ENCODE data around the gene RAB6C.
"Not testable (repeated sequence)": the region's sequence is repeated elsewhere in the genome, so short reads cannot be mapped to it uniquely, and the experiment has no call there.

DNA sequence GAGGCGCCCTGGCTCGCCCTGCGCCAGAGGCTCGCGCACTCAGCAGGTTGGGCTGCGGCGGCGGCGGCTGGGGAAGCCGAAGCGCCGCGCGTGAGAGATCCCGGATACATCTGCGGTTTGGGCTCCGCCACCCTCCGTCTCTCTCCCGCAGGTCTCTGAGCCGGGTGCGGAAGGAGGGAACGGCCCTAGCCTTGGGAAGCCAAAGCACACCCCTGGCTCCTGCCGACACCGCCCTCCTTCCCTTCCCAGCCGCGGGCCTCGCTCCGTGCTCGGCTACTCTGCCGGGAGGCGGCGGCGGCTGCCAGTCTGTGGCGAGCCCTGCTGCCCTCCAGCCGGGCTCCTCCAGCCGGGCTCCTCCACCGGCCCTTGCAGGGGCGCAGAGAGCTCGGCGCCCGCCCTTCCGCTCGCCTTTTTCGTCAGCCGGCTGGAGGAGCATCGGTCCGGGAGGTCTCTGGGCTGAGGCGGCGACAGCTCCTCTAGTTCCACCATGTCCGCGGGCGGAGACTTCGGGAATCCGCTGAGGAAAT lies at the start of gene RAB6C:
- TF ChIP-seq, protein P1, sequence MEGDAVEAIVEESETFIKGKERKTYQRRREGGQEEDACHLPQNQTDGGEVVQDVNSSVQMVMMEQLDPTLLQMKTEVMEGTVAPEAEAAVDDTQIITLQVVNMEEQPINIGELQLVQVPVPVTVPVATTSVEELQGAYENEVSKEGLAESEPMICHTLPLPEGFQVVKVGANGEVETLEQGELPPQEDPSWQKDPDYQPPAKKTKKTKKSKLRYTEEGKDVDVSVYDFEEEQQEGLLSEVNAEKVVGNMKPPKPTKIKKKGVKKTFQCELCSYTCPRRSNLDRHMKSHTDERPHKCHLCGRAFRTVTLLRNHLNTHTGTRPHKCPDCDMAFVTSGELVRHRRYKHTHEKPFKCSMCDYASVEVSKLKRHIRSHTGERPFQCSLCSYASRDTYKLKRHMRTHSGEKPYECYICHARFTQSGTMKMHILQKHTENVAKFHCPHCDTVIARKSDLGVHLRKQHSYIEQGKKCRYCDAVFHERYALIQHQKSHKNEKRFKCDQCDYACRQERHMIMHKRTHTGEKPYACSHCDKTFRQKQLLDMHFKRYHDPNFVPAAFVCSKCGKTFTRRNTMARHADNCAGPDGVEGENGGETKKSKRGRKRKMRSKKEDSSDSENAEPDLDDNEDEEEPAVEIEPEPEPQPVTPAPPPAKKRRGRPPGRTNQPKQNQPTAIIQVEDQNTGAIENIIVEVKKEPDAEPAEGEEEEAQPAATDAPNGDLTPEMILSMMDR (IDR thresholded peaks at IDR 0.05) = not testable (repeated sequence)
- TF ChIP-seq EP300 (IDR thresholded peaks at IDR 0.05; ENCODE audit: low read depth); POLR2A (IDR thresholded peaks at IDR 0.05): not testable (repeated sequence)
